Measurements from ENCODE around the gene KRT73.

DNA sequence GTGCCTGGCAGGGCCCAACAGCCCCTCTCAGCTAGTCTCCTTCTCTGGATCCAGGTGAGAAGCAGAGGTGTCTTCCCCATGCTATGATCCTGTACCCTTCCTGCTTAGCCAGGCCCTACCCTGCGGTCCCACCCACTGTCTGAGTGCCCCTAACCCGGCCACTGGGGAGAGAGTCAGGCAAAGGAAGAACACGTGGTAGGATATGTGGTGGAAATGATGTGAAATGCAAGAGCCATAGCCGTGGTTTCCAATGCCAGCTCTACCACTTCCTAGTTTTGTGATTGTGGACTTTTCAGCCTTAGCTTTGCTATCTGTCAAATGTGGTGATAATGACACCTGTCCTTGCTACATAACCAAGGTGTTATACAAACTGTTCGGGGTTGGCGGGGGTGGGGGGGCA, 17.8 kb upstream of the KRT73 start:
- TF ChIP-seq POLR2A (IDR thresholded peaks at IDR 0.05) (no peak), EP300 (IDR thresholded peaks at IDR 0.05) (no peak), POLR2AphosphoS5 (IDR thresholded peaks at IDR 0.05) (no peak)
- TF ChIP-seq, protein P1, sequence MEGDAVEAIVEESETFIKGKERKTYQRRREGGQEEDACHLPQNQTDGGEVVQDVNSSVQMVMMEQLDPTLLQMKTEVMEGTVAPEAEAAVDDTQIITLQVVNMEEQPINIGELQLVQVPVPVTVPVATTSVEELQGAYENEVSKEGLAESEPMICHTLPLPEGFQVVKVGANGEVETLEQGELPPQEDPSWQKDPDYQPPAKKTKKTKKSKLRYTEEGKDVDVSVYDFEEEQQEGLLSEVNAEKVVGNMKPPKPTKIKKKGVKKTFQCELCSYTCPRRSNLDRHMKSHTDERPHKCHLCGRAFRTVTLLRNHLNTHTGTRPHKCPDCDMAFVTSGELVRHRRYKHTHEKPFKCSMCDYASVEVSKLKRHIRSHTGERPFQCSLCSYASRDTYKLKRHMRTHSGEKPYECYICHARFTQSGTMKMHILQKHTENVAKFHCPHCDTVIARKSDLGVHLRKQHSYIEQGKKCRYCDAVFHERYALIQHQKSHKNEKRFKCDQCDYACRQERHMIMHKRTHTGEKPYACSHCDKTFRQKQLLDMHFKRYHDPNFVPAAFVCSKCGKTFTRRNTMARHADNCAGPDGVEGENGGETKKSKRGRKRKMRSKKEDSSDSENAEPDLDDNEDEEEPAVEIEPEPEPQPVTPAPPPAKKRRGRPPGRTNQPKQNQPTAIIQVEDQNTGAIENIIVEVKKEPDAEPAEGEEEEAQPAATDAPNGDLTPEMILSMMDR (IDR thresholded peaks at IDR 0.05) = no peak
